H9 (cell line): ENCODE data around the gene SPTBN5. TPM values are rescaled to one million over a fixed set of nuclear protein-coding genes. Genes with fewer than 3 reads are reported as not detected.

Experiments used
- DNase-seq: peaks from one replicate; pipeline ENCODE4 v3.0.0-alpha.2; 2017
- H2AFZ ChIP-seq: one replicate; pipeline ENCODE4 v1.6.1; 2013; ENCODE audit warnings: mild to moderate bottlenecking, low read length, control low read depth, moderate library complexity
- H2AK5ac ChIP-seq: 2 replicates; pipeline ENCODE4 v1.6.1; 2013; ENCODE audit warnings: low read length, control low read depth, mixed read lengths; ENCODE audit not compliant: insufficient read length
- H2BK120ac ChIP-seq: one replicate; pipeline ENCODE4 v1.6.1; 2013; ENCODE audit warnings: low read depth, mild to moderate bottlenecking, low read length, control low read depth, inconsistent platforms; ENCODE audit not compliant: poor library complexity, severe bottlenecking
- H2BK12ac ChIP-seq: 2 replicates; pipeline ENCODE4 v1.6.1; 2013; ENCODE audit warnings: low read length, control low read depth, mixed read lengths, low read depth; ENCODE audit not compliant: insufficient read length
- H2BK15ac ChIP-seq: 2 replicates; pipeline ENCODE4 v1.6.1; 2013; ENCODE audit warnings: low read depth, low read length, control low read depth
- H2BK20ac ChIP-seq: one replicate; pipeline ENCODE4 v1.6.1; 2013; ENCODE audit warnings: low read depth, mild to moderate bottlenecking, low read length, control low read depth, inconsistent platforms; ENCODE audit not compliant: poor library complexity, severe bottlenecking
- H2BK5ac ChIP-seq: 2 replicates; pipeline ENCODE4 v1.6.1; 2013; ENCODE audit warnings: low read length, control low read depth, mixed read lengths; ENCODE audit not compliant: insufficient read length
- H3K14ac ChIP-seq: 2 replicates; pipeline ENCODE4 v1.6.1; 2013; ENCODE audit warnings: low read length, control low read depth; ENCODE audit not compliant: insufficient read depth
- H3K18ac ChIP-seq: 2 replicates; pipeline ENCODE4 v1.6.1; 2013; ENCODE audit warnings: low read depth, mild to moderate bottlenecking, mixed read lengths, low read length, control low read depth; ENCODE audit not compliant: insufficient read length
- H3K23ac ChIP-seq: 2 replicates; pipeline ENCODE4 v1.6.1; 2013; ENCODE audit warnings: low read length, control low read depth, mixed read lengths, low read depth; ENCODE audit not compliant: insufficient read length
- H3K23me2 ChIP-seq: 2 replicates; pipeline ENCODE4 v1.6.1; 2013; ENCODE audit warnings: low read depth, mild to moderate bottlenecking, mixed read lengths, low read length, control low read depth; ENCODE audit not compliant: insufficient read length, poor library complexity, severe bottlenecking
- H3K27ac ChIP-seq: 2 replicates; pipeline ENCODE4 v1.5.1; 2013; ENCODE audit warnings: low read length, control low read depth, mixed read lengths, low read depth; ENCODE audit not compliant: insufficient read length
- H3K27me3 ChIP-seq: 2 replicates; pipeline ENCODE4 v1.6.1; 2013; ENCODE audit warnings: low read length, control low read depth, inconsistent platforms; ENCODE audit not compliant: insufficient read depth
- H3K4ac ChIP-seq: 2 replicates; pipeline ENCODE4 v1.6.1; 2013; ENCODE audit warnings: low read depth, mild to moderate bottlenecking, control low read depth, inconsistent platforms, low read length, moderate library complexity
- H3K4me1 ChIP-seq: 2 replicates; pipeline ENCODE4 v1.6.1; 2013; ENCODE audit warnings: low read length, control low read depth, inconsistent platforms; ENCODE audit not compliant: insufficient read depth
- H3K4me2 ChIP-seq: 2 replicates; pipeline ENCODE4 v1.6.1; 2013; ENCODE audit warnings: low read length, control low read depth, mixed read lengths; ENCODE audit not compliant: insufficient read length, insufficient read depth
- H3K56ac ChIP-seq: 2 replicates; pipeline ENCODE4 v1.6.1; 2013; ENCODE audit warnings: low read depth, mild to moderate bottlenecking, mixed read lengths, low read length, control low read depth; ENCODE audit not compliant: insufficient read length
- H3K79me1 ChIP-seq: 2 replicates; pipeline ENCODE4 v1.6.1; 2013; ENCODE audit warnings: low read depth, mild to moderate bottlenecking, moderate library complexity, low read length, control low read depth, inconsistent platforms; ENCODE audit not compliant: insufficient read depth, poor library complexity, severe bottlenecking
- H3K79me2 ChIP-seq: 2 replicates; pipeline ENCODE4 v1.6.1; 2013; ENCODE audit warnings: low read length, control low read depth, inconsistent platforms; ENCODE audit not compliant: insufficient read depth
- H3K9ac ChIP-seq: 2 replicates; pipeline ENCODE4 v1.6.1; 2013; ENCODE audit warnings: low read length, control low read depth, mixed read lengths; ENCODE audit not compliant: insufficient read length; ENCODE audit errors: extremely low read depth
- H3K9me3 ChIP-seq: one replicate; pipeline ENCODE4 v1.6.1; 2013; ENCODE audit warnings: low read depth, low read length, inconsistent platforms; ENCODE audit not compliant: control insufficient read depth
- H3T11ph ChIP-seq: one replicate; pipeline ENCODE4 v1.6.1; 2013; ENCODE audit warnings: mild to moderate bottlenecking, low read length, control low read depth, inconsistent platforms
- H4K20me1 ChIP-seq: one replicate; pipeline ENCODE4 v1.6.1; 2013; ENCODE audit not compliant: control insufficient read depth, insufficient read length, insufficient read depth
- H4K5ac ChIP-seq: 2 replicates; pipeline ENCODE4 v1.6.1; 2013; ENCODE audit warnings: low read depth, mild to moderate bottlenecking, mixed read lengths, low read length, control low read depth; ENCODE audit not compliant: insufficient read length
- H4K8ac ChIP-seq: replicated peaks from 2 replicates; pipeline ENCODE4 v1.6.1; 2013; ENCODE audit warnings: low read length, control low read depth, mixed read lengths, low read depth; ENCODE audit not compliant: insufficient read length
- H4K91ac ChIP-seq: 2 replicates; pipeline ENCODE4 v1.6.1; 2013; ENCODE audit warnings: low read depth, mild to moderate bottlenecking, moderate library complexity, mixed read lengths, low read length, control low read depth; ENCODE audit not compliant: insufficient read length
- H3K27ac Mint-ChIP-seq, 3 experiments: 2 replicates in 2 of 3; 3 replicates in 1 of 3; pipeline ENCODE4 v1.8.0; 2020 to 2021; ENCODE audit warnings: mixed read lengths in 3 of 3, mild to moderate bottlenecking in 1 of 3, moderate library complexity in 1 of 3
- H3K27me3 Mint-ChIP-seq: 2 replicates; pipeline ENCODE4 v1.8.0; 2021; ENCODE audit warnings: low read depth, mild to moderate bottlenecking, moderate library complexity, mixed read lengths
- H3K36me3 Mint-ChIP-seq, 3 experiments: 2 replicates in 2 of 3; 3 replicates in 1 of 3; pipeline ENCODE4 v1.8.0; 2020 to 2021; ENCODE audit warnings: low read depth in 3 of 3, mixed read lengths in 3 of 3; ENCODE audit not compliant: insufficient read depth in 1 of 3
- H3K4me1 Mint-ChIP-seq, 2 experiments: 2 replicates each; pipeline ENCODE4 v1.8.0; 2020; ENCODE audit warnings: mixed read lengths in 2 of 2
- H3K4me3 Mint-ChIP-seq, 2 experiments: 2 replicates in 1 of 2; 3 replicates in 1 of 2; pipeline ENCODE4 v1.8.0; 2020 to 2021; ENCODE audit warnings: mild to moderate bottlenecking in 2 of 2, mixed read lengths in 2 of 2, moderate library complexity in 1 of 2
- H3K9me3 Mint-ChIP-seq, 2 experiments: 2 replicates in 1 of 2; 3 replicates in 1 of 2; pipeline ENCODE4 v1.8.0; 2020; ENCODE audit warnings: mild to moderate bottlenecking in 2 of 2, mixed read lengths in 2 of 2, moderate library complexity in 1 of 2
- WGBS: extraction: QIAGEN DNeasy Blood & Tissue Kit; methylation state at CpG from one replicate; pipeline ENCODE4 v1.1.7; 2013; ENCODE audit warnings: missing lambda C conversion rate, low lambda C conversion rate, mixed read lengths; ENCODE audit not compliant: insufficient read length; ENCODE audit errors: extremely low coverage; 5-methylcytosine and 5-hydroxymethylcytosine counted together
- total RNA-seq: library from RNA; stranded (reverse); gene quantifications from 2 replicates; pipeline ENCODE4 v1.2.1, GENCODE V29; 2021
- TF ChIP-seq, protein P1 (sequence below): fragments of 200-600 bp; sonication (generic); conservative IDR thresholded peaks from 3 replicates; pipeline ENCODE4 v1.8.0; 2021; ENCODE audit warnings: antibody characterized with exemption, mild to moderate bottlenecking

Gene SPTBN5
- total RNA-seq, 1 experiment from 2014 or later = 0.90 TPM

GRCh38 chr15:41937568-41937923 lies 43.7 kb upstream of the SPTBN5 start:
- Histone ChIP-seq H2BK120ac (no peak overlapping the region), H3K18ac (no peak overlapping the region), H3K23me2 (no peaks in the 10 kb centered on the region), H3K4me2 (no peak overlapping the region), H4K20me1 (no peaks in the 10 kb centered on the region), H3K27me3 (no peaks in the 10 kb centered on the region), H4K8ac (no peak overlapping the region), H3T11ph (no peak overlapping the region), H3K79me2 (no peaks in the 10 kb centered on the region), H3K9ac (no peak overlapping the region), H2AFZ (no peak overlapping the region), H3K79me1 (no peaks in the 10 kb centered on the region), H2BK15ac (no peak overlapping the region), H2BK20ac (no peak overlapping the region), H4K91ac (no peak overlapping the region), H3K4ac (no peak overlapping the region), H3K23ac (no peak overlapping the region), H3K27ac (no peak overlapping the region), H3K56ac (no peak overlapping the region), H2AK5ac (no peak overlapping the region), H3K9me3 (no peaks in the 10 kb centered on the region), H2BK12ac (no peak overlapping the region), H4K5ac (no peak overlapping the region), H2BK5ac (no peak overlapping the region), H3K14ac (no peak overlapping the region), H3K4me1 (peaks cover 10% of the 10 kb centered on the region; the same call in 1 of the 2 replicates)
- Mint-ChIP-seq H3K36me3 (peaks cover 2 to 27% (median 22%) of the 10 kb centered on the region in 3 experiments; a peak in 6 of 7 replicates), H3K4me3 (no peak overlapping the region), H3K9me3 (no peaks in the 10 kb centered on the region; a peak in 1 of 5 replicates), H3K4me1 (peaks cover 28 to 38% of the 10 kb centered on the region in 2 experiments), H3K27ac (peak overlapping the region in 1 of 3 experiments; percentile 32; a peak in 1 of 7 replicates), H3K27me3 (no peaks in the 10 kb centered on the region)
- TF ChIP-seq, protein P1, sequence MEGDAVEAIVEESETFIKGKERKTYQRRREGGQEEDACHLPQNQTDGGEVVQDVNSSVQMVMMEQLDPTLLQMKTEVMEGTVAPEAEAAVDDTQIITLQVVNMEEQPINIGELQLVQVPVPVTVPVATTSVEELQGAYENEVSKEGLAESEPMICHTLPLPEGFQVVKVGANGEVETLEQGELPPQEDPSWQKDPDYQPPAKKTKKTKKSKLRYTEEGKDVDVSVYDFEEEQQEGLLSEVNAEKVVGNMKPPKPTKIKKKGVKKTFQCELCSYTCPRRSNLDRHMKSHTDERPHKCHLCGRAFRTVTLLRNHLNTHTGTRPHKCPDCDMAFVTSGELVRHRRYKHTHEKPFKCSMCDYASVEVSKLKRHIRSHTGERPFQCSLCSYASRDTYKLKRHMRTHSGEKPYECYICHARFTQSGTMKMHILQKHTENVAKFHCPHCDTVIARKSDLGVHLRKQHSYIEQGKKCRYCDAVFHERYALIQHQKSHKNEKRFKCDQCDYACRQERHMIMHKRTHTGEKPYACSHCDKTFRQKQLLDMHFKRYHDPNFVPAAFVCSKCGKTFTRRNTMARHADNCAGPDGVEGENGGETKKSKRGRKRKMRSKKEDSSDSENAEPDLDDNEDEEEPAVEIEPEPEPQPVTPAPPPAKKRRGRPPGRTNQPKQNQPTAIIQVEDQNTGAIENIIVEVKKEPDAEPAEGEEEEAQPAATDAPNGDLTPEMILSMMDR = no peak
- WGBS = no CpG with 5 or more reads among the region's 4 CpGs
- no peak for DNase-seq
